Neural progenitor cell (in vitro differentiated cells): ENCODE results near the gene CSRNP3. TPM values are rescaled to one million over a fixed set of nuclear protein-coding genes. Genes with fewer than 3 reads are reported as not detected.

Experiments
- DNase-seq: peaks from one replicate; pipeline ENCODE4 v3.0.0-alpha.2; 2016; ENCODE audit warnings: low spot score
- H2AFZ ChIP-seq: fragments of 200-600 bp; sonication (generic); replicated peaks from 2 replicates; pipeline ENCODE4 v1.6.1; 2016; ENCODE audit warnings: antibody characterized with exemption
- H3F3A ChIP-seq: fragments of 200-600 bp; sonication (generic); 2 replicates; pipeline ENCODE4 v1.6.1; 2016; ENCODE audit warnings: antibody characterized with exemption, low read depth
- H3K27ac ChIP-seq: fragments of 200-600 bp; sonication (generic); 2 replicates; pipeline ENCODE4 v1.5.1; 2016; ENCODE audit warnings: mild to moderate bottlenecking
- H3K27me3 ChIP-seq: fragments of 200-600 bp; sonication (generic); 2 replicates; pipeline ENCODE4 v1.6.1; 2016; ENCODE audit warnings: mild to moderate bottlenecking, moderate library complexity
- H3K36me3 ChIP-seq: fragments of 200-600 bp; sonication (generic); 2 replicates; pipeline ENCODE4 v1.5.1; 2016
- H3K4me1 ChIP-seq: fragments of 200-600 bp; sonication (generic); 2 replicates; pipeline ENCODE4 v1.6.1; 2016; ENCODE audit warnings: mixed run types
- H3K4me2 ChIP-seq: fragments of 200-600 bp; sonication (generic); 2 replicates; pipeline ENCODE4 v1.6.1; 2016
- H3K4me3 ChIP-seq: fragments of 200-600 bp; sonication (generic); 2 replicates; pipeline ENCODE4 v1.5.1; 2016
- H3K79me2 ChIP-seq: fragments of 200-600 bp; sonication (generic); 2 replicates; pipeline ENCODE4 v1.6.1; 2016; ENCODE audit warnings: low read depth
- H3K9ac ChIP-seq: fragments of 200-600 bp; sonication (generic); 2 replicates; pipeline ENCODE4 v1.6.1; 2016
- H3K9me3 ChIP-seq: fragments of 200-600 bp; sonication (generic); 2 replicates; pipeline ENCODE4 v1.5.1; 2016; ENCODE audit warnings: low read depth
- H4K20me1 ChIP-seq: fragments of 200-600 bp; sonication (generic); 2 replicates; pipeline ENCODE4 v1.6.1; 2016; ENCODE audit warnings: low read depth
- H3K27ac Mint-ChIP-seq: 3 replicates; pipeline ENCODE4 v1.8.0; 2021; ENCODE audit warnings: mixed read lengths
- H3K27me3 Mint-ChIP-seq: 2 replicates; pipeline ENCODE4 v1.8.0; 2022; ENCODE audit warnings: low read depth, mild to moderate bottlenecking, inconsistent platforms, moderate library complexity, mixed read lengths; ENCODE audit not compliant: insufficient read depth
- H3K36me3 Mint-ChIP-seq: 3 replicates; pipeline ENCODE4 v1.8.0; 2021; ENCODE audit warnings: mixed read lengths
- H3K4me1 Mint-ChIP-seq: 3 replicates; pipeline ENCODE4 v1.8.0; 2021; ENCODE audit warnings: mixed read lengths
- H3K4me3 Mint-ChIP-seq: 3 replicates; pipeline ENCODE4 v1.8.0; 2021; ENCODE audit warnings: mild to moderate bottlenecking, moderate library complexity, mixed read lengths
- H3K9me3 Mint-ChIP-seq: 3 replicates; pipeline ENCODE4 v1.8.0; 2020; ENCODE audit warnings: mixed read lengths
- CTCF ChIP-seq: fragments of 200-600 bp; sonication (generic); IDR thresholded peaks from 2 replicates; pipeline ENCODE4 v1.5.1; 2017; ENCODE audit warnings: antibody characterized with exemption, mild to moderate bottlenecking
- EZH2 ChIP-seq: fragments of 200-600 bp; sonication (generic); IDR thresholded peaks from 2 replicates; pipeline ENCODE4 v1.6.1; 2017; ENCODE audit warnings: antibody characterized with exemption, mild to moderate bottlenecking, moderate library complexity
- EZH2phosphoT487 ChIP-seq: fragments of 200-600 bp; sonication (generic); IDR thresholded peaks from 2 replicates; pipeline ENCODE4 v1.6.1; 2017; ENCODE audit warnings: antibody characterized with exemption
- total RNA-seq: library from RNA; depleted of rRNA; stranded (reverse); fragments of >200 nt; gene quantifications from 2 replicates; pipeline ENCODE4 v1.2.3, GENCODE V29; 2015; ENCODE audit warnings: low replicate concordance

The CSRNP3 gene
- total RNA-seq, 1 donor from 2014 or later = 16.9 TPM

GRCh38 chr2:165497659-165498317 lies 28.3 kb downstream of the CSRNP3 start:
- H2AFZ ChIP-seq = no peak overlapping the region
- H3K4me1 Mint-ChIP-seq = peaks cover 7% of the 10 kb centered on the region
- H3K9me3 ChIP-seq = no peaks in the 10 kb centered on the region
- H4K20me1 ChIP-seq = no peaks in the 10 kb centered on the region
- no peaks in the 10 kb centered on the region for H3K4me1 ChIP-seq
- peaks cover 5% of the 10 kb centered on the region for H3K36me3 ChIP-seq
- no peak overlapping the region for H3K4me3 ChIP-seq
- no peaks in the 10 kb centered on the region for H3F3A ChIP-seq
- peaks cover 5% of the 10 kb centered on the region for H3K79me2 ChIP-seq
- no peak for DNase-seq
- H3K4me2 ChIP-seq = no peak overlapping the region
- H3K9ac ChIP-seq = no peak overlapping the region
- H3K36me3 Mint-ChIP-seq = peaks cover 50% of the 10 kb centered on the region
- TF ChIP-seq EZH2phosphoT487 (no peak), EZH2 (no peak), CTCF (no peak)
- peaks cover 2% of the 10 kb centered on the region for H3K9me3 Mint-ChIP-seq
- no peaks in the 10 kb centered on the region for H3K27me3 Mint-ChIP-seq
- no peaks in the 10 kb centered on the region for H3K27me3 ChIP-seq
- H3K4me3 Mint-ChIP-seq = no peak overlapping the region
- H3K27ac ChIP-seq = no peak overlapping the region
- H3K27ac Mint-ChIP-seq = no peak overlapping the region

- Mint-ChIP-seq H3K4me3 (no peak overlapping the region), H3K36me3 (peaks cover 42% of the 10 kb centered on the region), H3K27me3 (no peaks in the 10 kb centered on the region), H3K4me1 (peaks cover 7% of the 10 kb centered on the region), H3K27ac (peak overlapping the region; percentile 6), H3K9me3 (no peaks in the 10 kb centered on the region)
- Histone ChIP-seq H3K27me3 (no peaks in the 10 kb centered on the region), H3K9me3 (no peaks in the 10 kb centered on the region), H3K9ac (no peak overlapping the region), H3K36me3 (peaks cover 5% of the 10 kb centered on the region), H3K27ac (no peak overlapping the region), H3K79me2 (peaks cover 6% of the 10 kb centered on the region), H3F3A (no peaks in the 10 kb centered on the region), H3K4me1 (no peaks in the 10 kb centered on the region), H3K4me3 (no peak overlapping the region), H2AFZ (no peak overlapping the region), H3K4me2 (no peak overlapping the region), H4K20me1 (no peaks in the 10 kb centered on the region)
- TF ChIP-seq EZH2 (no peak), CTCF (no peak), EZH2phosphoT487 (no peak)
- DNase-seq = no peak
Measured at GRCh38 chr2:165499131-165499530, 29.6 kb downstream of the CSRNP3 start.

- peaks cover 5% of the 10 kb centered on the region for H3K9me3 Mint-ChIP-seq
- peaks cover 6% of the 10 kb centered on the region for H3K79me2 ChIP-seq
- no peaks in the 10 kb centered on the region for H3K27me3 ChIP-seq
- H3K4me2 ChIP-seq = no peak overlapping the region
- H3K27me3 Mint-ChIP-seq = no peaks in the 10 kb centered on the region
- H3K4me1 ChIP-seq = no peaks in the 10 kb centered on the region
- no peak overlapping the region for H3K27ac Mint-ChIP-seq
- peaks cover 7% of the 10 kb centered on the region for H3K4me1 Mint-ChIP-seq
- no peak overlapping the region for H2AFZ ChIP-seq
- no peak overlapping the region for H3K27ac ChIP-seq
- no peak for DNase-seq
- no peak overlapping the region for H3K9ac ChIP-seq
- H3K4me3 ChIP-seq = no peak overlapping the region
- no peaks in the 10 kb centered on the region for H3F3A ChIP-seq
- no peak overlapping the region for H3K4me3 Mint-ChIP-seq
- H3K36me3 Mint-ChIP-seq = peaks cover 42% of the 10 kb centered on the region
- TF ChIP-seq CTCF (no peak), EZH2 (no peak), EZH2phosphoT487 (no peak)
- no peaks in the 10 kb centered on the region for H3K9me3 ChIP-seq
- no peaks in the 10 kb centered on the region for H4K20me1 ChIP-seq
- H3K36me3 ChIP-seq = peaks cover 5% of the 10 kb centered on the region
Measured at GRCh38 chr2:165500001-165500400, 30.5 kb downstream of the CSRNP3 start.
